Loucy (cell line): ENCODE measurements around the gene KIAA2012.

Source experiments
- H2AFZ ChIP-seq: fragments of 200-600 bp; sonication (generic); 2 replicates; pipeline ENCODE4 v1.6.0; 2016; ENCODE audit warnings: antibody characterized with exemption, mild to moderate bottlenecking, low read length, moderate library complexity
- H3F3A ChIP-seq: fragments of 200-600 bp; 2 replicates; pipeline ENCODE4 v1.6.0; 2016; ENCODE audit warnings: antibody characterized with exemption, low read depth, mild to moderate bottlenecking
- H3K27me3 ChIP-seq: fragments of 200-600 bp; sonication (generic); 2 replicates; pipeline ENCODE4 v1.6.1; 2014; ENCODE audit warnings: low read length, mild to moderate bottlenecking; ENCODE audit not compliant: insufficient read depth, poor library complexity, severe bottlenecking
- H3K36me3 ChIP-seq: fragments of 200-600 bp; sonication (generic); 2 replicates; pipeline ENCODE4 v1.6.1; 2016; ENCODE audit warnings: low read length; ENCODE audit not compliant: insufficient read depth
- H3K4me1 ChIP-seq: fragments of 200-600 bp; sonication (generic); 2 replicates; pipeline ENCODE4 v1.5.1; 2014; ENCODE audit warnings: low read length, mild to moderate bottlenecking; ENCODE audit not compliant: insufficient read depth, poor library complexity, severe bottlenecking
- H3K4me2 ChIP-seq: fragments of 200-600 bp; sonication (generic); 2 replicates; pipeline ENCODE4 v1.6.0; 2014; ENCODE audit warnings: antibody characterized with exemption, low read length, low read depth, mild to moderate bottlenecking; ENCODE audit not compliant: poor library complexity, severe bottlenecking
- H3K4me3 ChIP-seq: fragments of 200-600 bp; sonication (generic); 2 replicates; pipeline ENCODE4 v1.5.1; 2014; ENCODE audit warnings: low read length, mild to moderate bottlenecking, mixed read lengths; ENCODE audit not compliant: poor library complexity, severe bottlenecking
- H3K79me2 ChIP-seq: fragments of 200-600 bp; sonication (generic); 2 replicates; pipeline ENCODE4 v1.6.1; 2014; ENCODE audit warnings: low read length; ENCODE audit not compliant: insufficient read depth
- H3K9ac ChIP-seq: fragments of 200-600 bp; sonication (generic); 2 replicates; pipeline ENCODE4 v1.6.0; 2014; ENCODE audit warnings: mild to moderate bottlenecking, low read depth, low read length, moderate library complexity; ENCODE audit not compliant: poor library complexity, severe bottlenecking
- H3K9me2 ChIP-seq: fragments of 200-600 bp; sonication (generic); replicated peaks from 2 replicates; pipeline ENCODE4 v1.6.1; 2016; ENCODE audit warnings: low read depth, low read length, mixed read lengths
- H3K9me3 ChIP-seq: fragments of 200-600 bp; sonication (generic); 2 replicates; pipeline ENCODE4 v1.6.1; 2014; ENCODE audit warnings: mild to moderate bottlenecking, antibody characterized with exemption, low read length, low read depth; ENCODE audit not compliant: insufficient read depth
- H4K20me1 ChIP-seq: fragments of 200-600 bp; sonication (generic); 2 replicates; pipeline ENCODE4 v1.6.0; 2014; ENCODE audit warnings: antibody characterized with exemption, low read length, mild to moderate bottlenecking; ENCODE audit not compliant: insufficient read depth, poor library complexity, severe bottlenecking
- EZH2phosphoT487 ChIP-seq: fragments of 200-600 bp; IDR thresholded peaks from 2 replicates; pipeline ENCODE4 v1.6.1; 2018; ENCODE audit warnings: antibody characterized with exemption, mild to moderate bottlenecking, moderate library complexity, borderline replicate concordance
- TF ChIP-seq, protein P1 (sequence below): fragments of 200-600 bp; sonication (generic); conservative IDR thresholded peaks from 2 replicates; pipeline ENCODE4 v1.5.1; 2014; ENCODE audit warnings: mild to moderate bottlenecking, antibody characterized with exemption, low read length

KIAA2012 gene

DNA sequence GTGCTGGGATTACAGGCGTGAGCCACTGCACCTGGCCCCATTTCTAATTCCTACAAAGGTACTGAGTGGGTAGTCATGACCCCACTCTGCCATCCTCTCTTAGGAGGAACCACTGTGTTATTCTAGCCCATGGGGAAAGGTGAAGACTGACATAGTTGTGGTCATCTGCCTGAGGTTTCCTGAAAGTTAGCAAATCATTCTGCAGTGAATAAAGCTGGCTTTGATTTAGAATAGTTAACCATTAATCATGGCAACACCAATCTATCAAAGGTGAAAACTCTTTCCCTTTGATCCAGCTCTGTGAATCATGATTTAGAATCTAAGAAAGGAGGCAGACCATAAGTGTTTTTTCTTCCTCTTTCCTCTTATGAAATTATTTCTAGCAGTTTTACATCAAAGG lies 114.5 kb downstream of the KIAA2012 start:
- no peaks in the 10 kb centered on the region for H4K20me1 ChIP-seq
- H3K79me2 ChIP-seq, result no peaks in the 10 kb centered on the region
- H3K9me3 ChIP-seq, result no peaks in the 10 kb centered on the region
- no peaks in the 10 kb centered on the region for H3F3A ChIP-seq
- no peaks in the 10 kb centered on the region for H3K27me3 ChIP-seq
- no peak overlapping the region for H2AFZ ChIP-seq
- no peak for TF ChIP-seq EZH2phosphoT487
- TF ChIP-seq, protein P1, sequence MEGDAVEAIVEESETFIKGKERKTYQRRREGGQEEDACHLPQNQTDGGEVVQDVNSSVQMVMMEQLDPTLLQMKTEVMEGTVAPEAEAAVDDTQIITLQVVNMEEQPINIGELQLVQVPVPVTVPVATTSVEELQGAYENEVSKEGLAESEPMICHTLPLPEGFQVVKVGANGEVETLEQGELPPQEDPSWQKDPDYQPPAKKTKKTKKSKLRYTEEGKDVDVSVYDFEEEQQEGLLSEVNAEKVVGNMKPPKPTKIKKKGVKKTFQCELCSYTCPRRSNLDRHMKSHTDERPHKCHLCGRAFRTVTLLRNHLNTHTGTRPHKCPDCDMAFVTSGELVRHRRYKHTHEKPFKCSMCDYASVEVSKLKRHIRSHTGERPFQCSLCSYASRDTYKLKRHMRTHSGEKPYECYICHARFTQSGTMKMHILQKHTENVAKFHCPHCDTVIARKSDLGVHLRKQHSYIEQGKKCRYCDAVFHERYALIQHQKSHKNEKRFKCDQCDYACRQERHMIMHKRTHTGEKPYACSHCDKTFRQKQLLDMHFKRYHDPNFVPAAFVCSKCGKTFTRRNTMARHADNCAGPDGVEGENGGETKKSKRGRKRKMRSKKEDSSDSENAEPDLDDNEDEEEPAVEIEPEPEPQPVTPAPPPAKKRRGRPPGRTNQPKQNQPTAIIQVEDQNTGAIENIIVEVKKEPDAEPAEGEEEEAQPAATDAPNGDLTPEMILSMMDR, result no peak
- H3K36me3 ChIP-seq, result no peaks in the 10 kb centered on the region
- no peak overlapping the region for H3K4me2 ChIP-seq
- H3K9me2 ChIP-seq, result no peaks in the 10 kb centered on the region
- H3K4me3 ChIP-seq, result no peak overlapping the region
- no peak overlapping the region for H3K9ac ChIP-seq
- no peaks in the 10 kb centered on the region for H3K4me1 ChIP-seq

DNA sequence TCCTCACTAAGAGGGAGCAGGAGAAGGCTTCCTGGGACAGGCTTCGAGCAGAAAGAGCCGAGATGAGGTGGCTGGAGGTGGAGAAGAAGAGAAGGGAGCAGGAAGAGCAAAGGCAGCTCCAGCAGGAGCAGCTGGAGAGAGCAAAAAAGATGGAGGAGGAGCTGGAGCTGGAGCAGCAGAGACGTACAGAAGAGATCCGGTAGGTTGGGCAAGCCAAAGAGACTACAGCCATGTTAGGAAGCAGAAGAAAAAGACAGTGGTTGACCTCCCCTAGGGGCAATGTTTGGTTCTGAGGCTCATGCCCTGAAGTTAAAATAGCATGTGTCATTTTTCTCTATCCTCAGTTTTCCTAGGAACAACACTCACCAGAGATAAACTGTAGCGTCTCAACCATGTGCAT lies 120.2 kb downstream of the KIAA2012 start:
- Histone ChIP-seq H3K79me2 (no peaks in the 10 kb centered on the region), H3K9me2 (no peaks in the 10 kb centered on the region), H3K9ac (no peak overlapping the region), H2AFZ (no peak overlapping the region), H3K9me3 (no peaks in the 10 kb centered on the region), H3K36me3 (no peaks in the 10 kb centered on the region), H3K4me2 (no peak overlapping the region), H4K20me1 (no peaks in the 10 kb centered on the region), H3F3A (no peaks in the 10 kb centered on the region), H3K4me3 (no peak overlapping the region), H3K4me1 (no peaks in the 10 kb centered on the region), H3K27me3 (no peaks in the 10 kb centered on the region)
- TF ChIP-seq, protein P1, result no peak
- no peak for TF ChIP-seq EZH2phosphoT487

DNA sequence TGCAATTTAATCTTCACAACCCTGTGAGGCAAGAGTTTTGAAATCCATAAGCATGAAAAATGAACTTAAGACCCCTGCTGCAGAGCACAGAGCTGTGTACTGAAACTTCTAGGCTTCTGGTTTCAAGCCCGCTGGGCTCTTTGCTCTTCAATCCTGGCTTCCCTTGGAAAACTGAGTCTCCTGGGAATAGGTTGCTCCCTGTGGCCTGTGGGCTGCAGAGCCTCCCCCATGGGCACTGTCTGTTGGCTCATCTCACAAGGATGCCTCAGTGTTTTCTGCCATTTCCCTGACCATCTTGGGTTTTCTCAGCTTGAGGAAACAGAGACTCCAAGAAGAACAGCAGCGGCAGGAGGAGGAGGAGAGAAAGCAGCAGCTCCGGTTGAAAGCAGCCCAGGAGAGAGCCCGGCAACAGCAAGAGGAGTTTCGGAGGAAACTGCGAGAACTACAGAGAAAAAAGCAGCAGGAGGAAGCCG lies 120.9 kb downstream of the KIAA2012 start:
- H2AFZ ChIP-seq, result no peak overlapping the region
- H4K20me1 ChIP-seq, result no peaks in the 10 kb centered on the region
- H3K4me1 ChIP-seq, result no peaks in the 10 kb centered on the region
- no peaks in the 10 kb centered on the region for H3K27me3 ChIP-seq
- no peaks in the 10 kb centered on the region for H3K36me3 ChIP-seq
- no peak overlapping the region for H3K9ac ChIP-seq
- no peaks in the 10 kb centered on the region for H3K79me2 ChIP-seq
- no peaks in the 10 kb centered on the region for H3F3A ChIP-seq
- H3K9me2 ChIP-seq, result no peaks in the 10 kb centered on the region
- H3K4me3 ChIP-seq, result no peak overlapping the region
- no peaks in the 10 kb centered on the region for H3K9me3 ChIP-seq
- TF ChIP-seq EZH2phosphoT487, result no peak
- TF ChIP-seq, protein P1, result no peak
- no peak overlapping the region for H3K4me2 ChIP-seq
